ENCODE measurements around the gene KRT20.

DNA sequence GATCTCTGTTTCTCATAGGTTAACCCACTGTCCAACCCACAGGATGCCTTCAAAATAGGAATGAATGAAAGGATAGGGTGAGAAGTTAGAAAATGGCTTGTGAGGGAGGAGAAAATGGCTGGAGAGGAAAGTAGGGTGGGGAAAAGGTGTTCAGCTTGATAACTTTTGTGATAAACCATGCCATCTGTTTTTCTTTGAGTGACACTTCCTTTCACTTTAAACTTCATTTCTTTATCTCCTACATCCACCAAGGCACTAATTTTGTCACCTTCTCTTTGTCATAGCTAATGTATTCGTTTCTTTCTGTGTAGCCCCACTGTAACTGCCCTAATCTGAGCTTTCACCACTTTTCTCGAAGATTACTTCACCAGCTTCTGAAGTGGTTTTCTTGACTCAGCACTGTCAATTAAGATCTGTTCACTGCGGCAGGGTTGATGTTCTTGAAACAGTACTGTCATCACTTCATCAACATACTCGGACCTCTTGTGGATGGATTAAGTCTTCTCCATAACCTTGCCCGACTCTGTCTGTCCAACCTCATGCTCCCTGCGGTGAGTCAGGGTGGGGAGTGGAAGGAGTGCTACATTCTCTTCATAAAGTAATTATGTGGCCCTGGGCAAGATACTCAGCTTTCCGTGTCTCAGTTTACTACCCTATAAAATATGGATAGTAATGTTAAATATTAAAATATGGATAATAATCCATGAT is 57.1 kb downstream of the KRT20 start:
- TF ChIP-seq, protein P1, sequence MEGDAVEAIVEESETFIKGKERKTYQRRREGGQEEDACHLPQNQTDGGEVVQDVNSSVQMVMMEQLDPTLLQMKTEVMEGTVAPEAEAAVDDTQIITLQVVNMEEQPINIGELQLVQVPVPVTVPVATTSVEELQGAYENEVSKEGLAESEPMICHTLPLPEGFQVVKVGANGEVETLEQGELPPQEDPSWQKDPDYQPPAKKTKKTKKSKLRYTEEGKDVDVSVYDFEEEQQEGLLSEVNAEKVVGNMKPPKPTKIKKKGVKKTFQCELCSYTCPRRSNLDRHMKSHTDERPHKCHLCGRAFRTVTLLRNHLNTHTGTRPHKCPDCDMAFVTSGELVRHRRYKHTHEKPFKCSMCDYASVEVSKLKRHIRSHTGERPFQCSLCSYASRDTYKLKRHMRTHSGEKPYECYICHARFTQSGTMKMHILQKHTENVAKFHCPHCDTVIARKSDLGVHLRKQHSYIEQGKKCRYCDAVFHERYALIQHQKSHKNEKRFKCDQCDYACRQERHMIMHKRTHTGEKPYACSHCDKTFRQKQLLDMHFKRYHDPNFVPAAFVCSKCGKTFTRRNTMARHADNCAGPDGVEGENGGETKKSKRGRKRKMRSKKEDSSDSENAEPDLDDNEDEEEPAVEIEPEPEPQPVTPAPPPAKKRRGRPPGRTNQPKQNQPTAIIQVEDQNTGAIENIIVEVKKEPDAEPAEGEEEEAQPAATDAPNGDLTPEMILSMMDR (IDR thresholded peaks at IDR 0.05), result no peak
- TF ChIP-seq POLR2A (IDR thresholded peaks at IDR 0.05), result no peak
